ENCODE measurements around the gene LRRC63.

The LRRC63 gene

DNA sequence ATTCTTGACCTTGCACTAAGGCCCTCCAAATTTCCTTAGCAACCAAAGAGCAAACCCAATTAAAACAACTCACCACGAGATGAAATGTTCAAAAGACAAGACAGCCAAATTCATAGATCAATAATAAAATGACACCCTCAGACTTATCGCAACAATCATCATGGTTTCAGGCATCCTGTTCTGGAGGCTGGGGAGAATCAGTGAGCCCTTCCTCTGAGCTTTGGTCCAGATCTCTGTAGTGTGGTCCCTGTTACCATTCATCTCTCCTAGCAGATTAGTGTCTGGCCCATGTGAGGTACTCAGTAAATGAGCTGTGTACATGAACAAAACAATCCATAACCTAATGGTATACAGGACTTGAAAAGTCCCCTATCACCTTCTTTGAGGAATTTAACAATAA, 42.0 kb upstream of the LRRC63 start:
- Histone ChIP-seq H3K27me3 (ENCODE audit: control insufficient read depth in 3 of 3, insufficient read depth in 3 of 3, low read depth in 1 of 3, low read length in 3 of 3) (no peaks in the 10 kb centered on the region), H2BK12ac (ENCODE audit: low read length) (no peak overlapping the region)
- no CpG with 5 or more reads among the region's 2 CpGs for WGBS, 2 donors (ENCODE audit: extremely low coverage in 2 of 2, insufficient read length in 2 of 2, insufficient replicate concordance in 1 of 2)

DNA sequence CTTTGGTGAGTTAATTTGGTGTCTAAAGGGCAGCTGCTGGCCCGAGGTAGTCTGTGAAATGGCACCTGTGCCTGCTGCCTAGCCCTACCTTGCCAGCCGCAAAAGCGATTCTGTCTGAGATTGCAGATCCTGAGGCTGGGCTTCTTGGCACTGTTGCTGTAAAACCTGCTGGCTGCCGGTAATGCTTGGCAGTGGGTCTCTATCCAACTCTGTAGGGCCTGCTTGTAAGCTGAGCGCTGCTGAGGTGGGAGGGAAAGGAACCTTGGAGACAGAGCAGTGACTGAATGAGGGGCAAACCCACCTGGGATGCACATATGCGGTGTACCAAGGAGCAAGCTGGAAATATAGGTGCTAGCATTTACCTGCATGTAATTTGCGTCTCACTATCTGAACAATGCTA, 41.5 kb upstream of the LRRC63 start:
- Histone ChIP-seq H3K27ac (replicated peaks; ENCODE audit: low read length) (no peak overlapping the region), H4K91ac (ENCODE audit: low read depth, low read length, poor library complexity) (no peak overlapping the region), H2AK5ac (ENCODE audit: low read depth, low read length) (no peak overlapping the region), H3K4me3 (ENCODE audit: low read length in 2 of 2) (no peak overlapping the region), H4K8ac (ENCODE audit: low read depth, low read length) (no peak overlapping the region), H3K27me3 (ENCODE audit: control insufficient read depth in 3 of 3, insufficient read depth in 3 of 3, low read depth in 1 of 3, low read length in 3 of 3) (no peaks in the 10 kb centered on the region), H3K18ac (ENCODE audit: low read length) (peak overlapping the region; percentile 30), H3K4me2 (ENCODE audit: insufficient read depth, low read length, poor library complexity, severe bottlenecking) (no peak overlapping the region), H3K79me1 (ENCODE audit: low read depth, low read length) (no peaks in the 10 kb centered on the region), H2BK12ac (ENCODE audit: low read length) (no peak overlapping the region), H2BK5ac (ENCODE audit: low read length) (no peak overlapping the region), H2BK120ac (ENCODE audit: low read depth, low read length) (no peak overlapping the region), H3K14ac (ENCODE audit: low read length) (no peak overlapping the region), H3K9me3 (replicated peaks in 1 of 2; ENCODE audit: control insufficient read depth in 2 of 2, insufficient read depth in 1 of 2, low read depth in 1 of 2, low read length in 2 of 2) (no peaks in the 10 kb centered on the region), H3K36me3 (replicated peaks in 1 of 2; ENCODE audit: control insufficient read depth in 2 of 2, insufficient read depth in 2 of 2, low read length in 2 of 2) (no peaks in the 10 kb centered on the region), H3K23ac (ENCODE audit: low read depth, low read length, poor library complexity) (no peak overlapping the region), H2AFZ (ENCODE audit: low read length) (no peak overlapping the region), H3K4ac (ENCODE audit: low read length) (no peak overlapping the region), H3K9ac (ENCODE audit: low read depth, low read length, poor library complexity) (no peak overlapping the region), H2BK15ac (ENCODE audit: low read length) (no peak overlapping the region), H3K4me1 (ENCODE audit: control insufficient read depth in 2 of 2, insufficient read depth in 1 of 2, low read depth in 1 of 2, low read length in 2 of 2) (peaks cover 20% of the 10 kb centered on the region in 2 donors)
- no peak for DNase-seq (ENCODE audit: low spot score)
- no CpG with 5 or more reads among the region's 7 CpGs for WGBS, 2 donors (ENCODE audit: extremely low coverage in 2 of 2, insufficient read length in 2 of 2, insufficient replicate concordance in 1 of 2)

More for the DNA sequence above, 42.0 kb upstream of the LRRC63 start:
- Histone ChIP-seq H2AFZ (ENCODE audit: low read length) (no peak overlapping the region), H2AK5ac (ENCODE audit: low read depth, low read length) (no peak overlapping the region), H3K27ac (replicated peaks; ENCODE audit: low read length) (no peak overlapping the region), H3K9ac (ENCODE audit: low read depth, low read length, poor library complexity) (no peak overlapping the region), H3K4me2 (ENCODE audit: insufficient read depth, low read length, poor library complexity, severe bottlenecking) (no peak overlapping the region), H2BK5ac (ENCODE audit: low read length) (no peak overlapping the region), H3K14ac (ENCODE audit: low read length) (no peak overlapping the region), H4K8ac (ENCODE audit: low read depth, low read length) (no peak overlapping the region), H4K91ac (ENCODE audit: low read depth, low read length, poor library complexity) (no peak overlapping the region), H2BK15ac (ENCODE audit: low read length) (no peak overlapping the region), H3K79me1 (ENCODE audit: low read depth, low read length) (no peaks in the 10 kb centered on the region), H3K36me3 (replicated peaks in 1 of 2; ENCODE audit: control insufficient read depth in 2 of 2, insufficient read depth in 2 of 2, low read length in 2 of 2) (no peaks in the 10 kb centered on the region), H2BK120ac (ENCODE audit: low read depth, low read length) (no peak overlapping the region), H3K23ac (ENCODE audit: low read depth, low read length, poor library complexity) (no peak overlapping the region), H3K9me3 (replicated peaks in 1 of 2; ENCODE audit: control insufficient read depth in 2 of 2, insufficient read depth in 1 of 2, low read depth in 1 of 2, low read length in 2 of 2) (no peaks in the 10 kb centered on the region), H3K4ac (ENCODE audit: low read length) (no peak overlapping the region), H3K4me3 (ENCODE audit: low read length in 2 of 2) (no peak overlapping the region), H3K4me1 (ENCODE audit: control insufficient read depth in 2 of 2, insufficient read depth in 1 of 2, low read depth in 1 of 2, low read length in 2 of 2) (peaks cover 20% of the 10 kb centered on the region in 2 donors), H3K18ac (ENCODE audit: low read length) (no peak overlapping the region)
- no peak for DNase-seq (ENCODE audit: low spot score)

DNA sequence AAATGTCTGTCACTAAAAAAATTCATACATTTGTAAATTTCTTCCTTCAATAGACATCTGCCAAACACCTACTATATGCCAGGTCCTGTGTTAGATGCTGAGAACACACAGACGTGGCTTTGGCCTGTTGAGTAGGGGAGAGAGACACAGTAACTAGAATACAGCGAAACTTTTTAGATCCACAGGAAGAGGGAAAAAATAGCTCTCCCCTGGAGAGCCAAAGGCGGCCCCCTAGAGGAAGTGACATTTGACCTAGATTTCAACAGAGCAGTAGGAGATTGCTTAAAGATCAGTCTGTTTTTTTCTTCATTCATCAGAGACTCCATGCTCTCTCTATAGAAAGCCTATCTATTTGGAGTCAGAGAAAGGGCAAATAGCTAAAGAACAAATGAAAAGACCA, 41.0 kb upstream of the LRRC63 start:
- no peak overlapping the region for H2BK120ac ChIP-seq (ENCODE audit: low read depth, low read length)

DNA sequence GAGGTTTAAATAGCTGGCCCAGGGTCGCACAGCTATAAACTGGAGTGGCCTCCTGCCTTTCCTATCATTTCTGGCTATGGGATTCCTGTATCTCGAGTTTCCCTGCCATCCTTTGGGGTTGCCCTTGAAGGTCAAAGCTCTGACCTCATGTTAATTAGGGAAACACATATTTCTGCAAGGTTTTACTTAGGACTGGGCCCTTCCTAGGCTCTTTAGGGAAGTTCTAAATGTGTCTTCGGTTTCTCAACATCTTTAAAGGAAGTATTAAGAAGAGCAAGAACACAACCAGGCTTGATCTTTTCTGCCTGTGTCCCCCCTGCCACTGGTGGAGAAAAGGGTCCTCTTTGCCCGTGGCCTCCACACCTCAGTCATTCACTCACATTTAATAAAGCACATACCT, 40.5 kb upstream of the LRRC63 start:
- Histone ChIP-seq H3K4ac (ENCODE audit: low read length) (no peak overlapping the region), H2AFZ (ENCODE audit: low read length) (no peak overlapping the region), H2BK120ac (ENCODE audit: low read depth, low read length) (no peak overlapping the region), H2BK5ac (ENCODE audit: low read length) (no peak overlapping the region), H3K18ac (ENCODE audit: low read length) (no peak overlapping the region), H3K27me3 (ENCODE audit: control insufficient read depth in 3 of 3, insufficient read depth in 3 of 3, low read depth in 1 of 3, low read length in 3 of 3) (no peaks in the 10 kb centered on the region), H3K14ac (ENCODE audit: low read length) (no peak overlapping the region), H4K91ac (ENCODE audit: low read depth, low read length, poor library complexity) (no peak overlapping the region), H3K4me3 (ENCODE audit: low read length in 2 of 2) (no peak overlapping the region), H4K8ac (ENCODE audit: low read depth, low read length) (no peak overlapping the region), H2BK15ac (ENCODE audit: low read length) (no peak overlapping the region), H3K79me1 (ENCODE audit: low read depth, low read length) (no peaks in the 10 kb centered on the region), H3K4me1 (ENCODE audit: control insufficient read depth in 2 of 2, insufficient read depth in 1 of 2, low read depth in 1 of 2, low read length in 2 of 2) (peaks cover 20% of the 10 kb centered on the region in 2 donors), H3K27ac (replicated peaks; ENCODE audit: low read length) (peak overlapping the region; percentile 7), H2AK5ac (ENCODE audit: low read depth, low read length) (no peak overlapping the region), H3K23ac (ENCODE audit: low read depth, low read length, poor library complexity) (no peak overlapping the region), H3K9ac (ENCODE audit: low read depth, low read length, poor library complexity) (no peak overlapping the region), H3K4me2 (ENCODE audit: insufficient read depth, low read length, poor library complexity, severe bottlenecking) (no peak overlapping the region), H2BK12ac (ENCODE audit: low read length) (no peak overlapping the region), H3K36me3 (replicated peaks in 1 of 2; ENCODE audit: control insufficient read depth in 2 of 2, insufficient read depth in 2 of 2, low read length in 2 of 2) (no peaks in the 10 kb centered on the region), H3K9me3 (replicated peaks in 1 of 2; ENCODE audit: control insufficient read depth in 2 of 2, insufficient read depth in 1 of 2, low read depth in 1 of 2, low read length in 2 of 2) (no peaks in the 10 kb centered on the region)
- WGBS, 2 donors (ENCODE audit: extremely low coverage in 2 of 2, insufficient read length in 2 of 2, insufficient replicate concordance in 1 of 2): no CpG with 5 or more reads among the region's 4 CpGs
- DNase-seq (ENCODE audit: low spot score): no peak

More for the DNA sequence above, 41.0 kb upstream of the LRRC63 start:
- Histone ChIP-seq H2AFZ (ENCODE audit: low read length) (no peak overlapping the region), H4K8ac (ENCODE audit: low read depth, low read length) (no peak overlapping the region), H3K4me3 (ENCODE audit: low read length in 2 of 2) (no peak overlapping the region), H2BK15ac (ENCODE audit: low read length) (no peak overlapping the region), H2BK12ac (ENCODE audit: low read length) (no peak overlapping the region), H3K4me2 (ENCODE audit: insufficient read depth, low read length, poor library complexity, severe bottlenecking) (no peak overlapping the region), H3K27ac (replicated peaks; ENCODE audit: low read length) (no peak overlapping the region), H3K36me3 (replicated peaks in 1 of 2; ENCODE audit: control insufficient read depth in 2 of 2, insufficient read depth in 2 of 2, low read length in 2 of 2) (no peaks in the 10 kb centered on the region), H3K18ac (ENCODE audit: low read length) (no peak overlapping the region), H4K91ac (ENCODE audit: low read depth, low read length, poor library complexity) (no peak overlapping the region), H3K4me1 (ENCODE audit: control insufficient read depth in 2 of 2, insufficient read depth in 1 of 2, low read depth in 1 of 2, low read length in 2 of 2) (peaks cover 20% of the 10 kb centered on the region in 2 donors), H2AK5ac (ENCODE audit: low read depth, low read length) (no peak overlapping the region), H3K4ac (ENCODE audit: low read length) (no peak overlapping the region), H2BK5ac (ENCODE audit: low read length) (no peak overlapping the region), H3K27me3 (ENCODE audit: control insufficient read depth in 3 of 3, insufficient read depth in 3 of 3, low read depth in 1 of 3, low read length in 3 of 3) (no peaks in the 10 kb centered on the region), H3K23ac (ENCODE audit: low read depth, low read length, poor library complexity) (no peak overlapping the region), H3K79me1 (ENCODE audit: low read depth, low read length) (no peaks in the 10 kb centered on the region), H3K14ac (ENCODE audit: low read length) (no peak overlapping the region), H3K9ac (ENCODE audit: low read depth, low read length, poor library complexity) (no peak overlapping the region), H3K9me3 (replicated peaks in 1 of 2; ENCODE audit: control insufficient read depth in 2 of 2, insufficient read depth in 1 of 2, low read depth in 1 of 2, low read length in 2 of 2) (no peaks in the 10 kb centered on the region)
- DNase-seq (ENCODE audit: low spot score): peak; percentile 17
- no CpG with 5 or more reads among the region's 3 CpGs for WGBS, 2 donors (ENCODE audit: extremely low coverage in 2 of 2, insufficient read length in 2 of 2, insufficient replicate concordance in 1 of 2)
